T-helper 17 cell (primary cell): ENCODE results near the gene IPMK. TPM values are rescaled to one million over a fixed set of nuclear protein-coding genes. Genes with fewer than 3 reads are reported as not detected.
"Not testable (repeated sequence)": the region's sequence is repeated elsewhere in the genome, so short reads cannot be mapped to it uniquely, and the experiment has no call there.

Experiments
- ATAC-seq: fragments of 150-1000 bp; cut with Tn5 transposase; 2 replicates; pipeline ENCODE4 v1.10.0; 2021; ENCODE audit warnings: mild to moderate bottlenecking, moderate library complexity
- DNase-seq, 3 donors: peaks; one replicate each; pipeline versions ENCODE4 v3.0.0 to v3.0.0-alpha.2; 2020 to 2021
- H3K9me3 ChIP-seq: one replicate; pipeline ENCODE4 v1.7.0; 2013; ENCODE audit warnings: low read length, mild to moderate bottlenecking; ENCODE audit not compliant: control insufficient read depth, poor library complexity, severe bottlenecking
- H3K27ac Mint-ChIP-seq: one replicate; pipeline ENCODE4 v1.8.0; 2022; ENCODE audit warnings: mild to moderate bottlenecking, moderate library complexity, mixed read lengths
- H3K27me3 Mint-ChIP-seq: one replicate; pipeline ENCODE4 v1.8.0; 2022; ENCODE audit warnings: mixed read lengths
- H3K36me3 Mint-ChIP-seq: one replicate; pipeline ENCODE4 v1.8.0; 2022; ENCODE audit warnings: low read depth, mixed read lengths
- H3K4me1 Mint-ChIP-seq: one replicate; pipeline ENCODE4 v1.8.0; 2022; ENCODE audit warnings: mild to moderate bottlenecking, mixed read lengths
- H3K4me3 Mint-ChIP-seq: one replicate; pipeline ENCODE4 v1.8.0; 2022; ENCODE audit warnings: mild to moderate bottlenecking, moderate library complexity, mixed read lengths
- total RNA-seq, 4 donors: library from RNA in 2 of 4; stranded (reverse) in 2 of 4; gene quantifications; one replicate each; pipeline ENCODE4 v1.2.3 and lab custom pipeline; 2022 to 2026

IPMK gene
- total RNA-seq, 2 donors from 2014 or later = 3.5 to 3.8 TPM

- Mint-ChIP-seq H3K4me1 (peaks cover 30% of the 10 kb centered on the region), H3K27me3 (no peaks in the 10 kb centered on the region), H3K27ac (no peak overlapping the region), H3K36me3 (peaks cover 16% of the 10 kb centered on the region), H3K4me3 (no peak overlapping the region)
- no peaks in the 10 kb centered on the region for H3K9me3 ChIP-seq
- ATAC-seq = no peak
- DNase-seq = no peak
Observed at GRCh38 chr10:58237014-58237834, 30.5 kb downstream of the IPMK start.

- not testable (repeated sequence) for DNase-seq, ATAC-seq, H3K9me3 ChIP-seq, H3K4me3 Mint-ChIP-seq, H3K27me3 Mint-ChIP-seq, H3K27ac Mint-ChIP-seq
- H3K4me1 Mint-ChIP-seq = peaks cover 12% of the 10 kb centered on the region
- H3K36me3 Mint-ChIP-seq = peaks cover 18% of the 10 kb centered on the region
Observed at GRCh38 chr10:58229856-58230255, 37.8 kb downstream of the IPMK start.

GRCh38 chr10:58225654-58226053 lies 42.0 kb downstream of the IPMK start:
- ATAC-seq (no peak), DNase-seq (no peak)
- H3K27me3 Mint-ChIP-seq = no peaks in the 10 kb centered on the region

DNA sequence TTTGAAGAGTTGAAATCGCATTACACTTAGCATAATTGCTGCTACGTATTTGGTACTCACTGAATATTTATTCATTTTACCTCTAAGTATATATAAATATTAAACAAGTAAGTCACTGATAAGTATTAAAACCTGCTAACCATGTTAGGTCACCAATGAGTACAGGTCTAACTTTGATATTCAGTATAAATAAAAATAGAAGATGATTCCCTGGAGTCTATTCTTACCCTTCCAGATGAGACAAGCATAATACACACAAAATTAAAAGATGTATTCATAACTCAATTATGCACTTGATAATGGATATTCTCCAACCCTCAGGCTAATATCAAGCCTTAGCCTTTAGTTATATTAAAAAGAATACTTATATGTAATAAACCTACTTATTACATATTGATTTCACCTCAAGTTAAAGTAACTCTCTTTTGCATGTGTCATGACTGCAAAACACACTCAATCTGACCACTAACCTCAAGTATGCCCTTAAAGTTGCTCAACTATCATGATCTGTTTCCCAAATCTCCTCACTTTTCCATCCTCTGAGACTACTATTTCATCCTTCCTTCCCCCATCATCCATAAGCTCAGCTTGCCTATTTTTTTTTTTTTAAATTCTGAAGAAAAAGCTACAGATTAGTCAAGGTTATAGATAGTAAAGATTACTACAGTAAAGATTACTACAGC lies 46.8 kb downstream of the IPMK start:
- peaks cover 9% of the 10 kb centered on the region for H3K36me3 Mint-ChIP-seq
- no peaks in the 10 kb centered on the region for H3K9me3 ChIP-seq
- peaks cover 8% of the 10 kb centered on the region for H3K4me1 Mint-ChIP-seq
- no peaks in the 10 kb centered on the region for H3K27me3 Mint-ChIP-seq
- no peak for ATAC-seq
- no peak for DNase-seq
- H3K27ac Mint-ChIP-seq = no peak overlapping the region
- H3K4me3 Mint-ChIP-seq = no peak overlapping the region

More at GRCh38 chr10:58225654-58226053, 42.0 kb downstream of the IPMK start:
- H3K9me3 ChIP-seq = no peaks in the 10 kb centered on the region
- Mint-ChIP-seq H3K4me1 (peaks cover 7% of the 10 kb centered on the region), H3K36me3 (peaks cover 10% of the 10 kb centered on the region), H3K27ac (no peak overlapping the region), H3K4me3 (no peak overlapping the region)

- H3K36me3 Mint-ChIP-seq = peaks cover 6% of the 10 kb centered on the region
- H3K4me1 Mint-ChIP-seq = peaks cover 6% of the 10 kb centered on the region
- H3K9me3 ChIP-seq = no peaks in the 10 kb centered on the region
- H3K27me3 Mint-ChIP-seq = no peaks in the 10 kb centered on the region
- ATAC-seq = no peak
- no peak overlapping the region for H3K27ac Mint-ChIP-seq
- H3K4me3 Mint-ChIP-seq = no peak overlapping the region
- no peak for DNase-seq
Observed at GRCh38 chr10:58219875-58220274, 47.8 kb downstream of the IPMK start.

DNA sequence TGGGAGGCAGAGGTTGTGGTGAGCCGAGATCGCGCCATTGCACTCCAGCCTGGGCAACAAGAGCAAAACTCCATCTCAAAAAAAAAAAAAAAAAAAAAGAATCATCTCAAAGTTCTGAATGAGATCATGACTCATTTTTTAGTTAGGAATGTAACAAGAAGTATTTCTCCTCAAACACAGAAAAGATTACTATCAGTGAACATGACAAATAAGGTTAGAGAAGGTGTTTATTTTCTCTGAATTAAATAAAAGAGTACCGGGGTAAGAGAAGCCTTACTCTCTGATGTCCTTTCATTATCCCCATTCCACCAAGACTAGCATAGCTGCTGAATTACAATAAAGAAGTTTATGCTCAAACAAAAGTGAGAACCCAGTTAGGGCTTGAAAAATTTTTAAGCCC lies 50.1 kb downstream of the IPMK start:
- Mint-ChIP-seq H3K27ac (peak overlapping the region; percentile 60), H3K27me3 (no peaks in the 10 kb centered on the region), H3K4me1 (peaks cover 8% of the 10 kb centered on the region), H3K4me3 (no peak overlapping the region), H3K36me3 (peaks cover 18% of the 10 kb centered on the region)
- DNase-seq = no peak
- no peaks in the 10 kb centered on the region for H3K9me3 ChIP-seq
- ATAC-seq = no peak

DNA sequence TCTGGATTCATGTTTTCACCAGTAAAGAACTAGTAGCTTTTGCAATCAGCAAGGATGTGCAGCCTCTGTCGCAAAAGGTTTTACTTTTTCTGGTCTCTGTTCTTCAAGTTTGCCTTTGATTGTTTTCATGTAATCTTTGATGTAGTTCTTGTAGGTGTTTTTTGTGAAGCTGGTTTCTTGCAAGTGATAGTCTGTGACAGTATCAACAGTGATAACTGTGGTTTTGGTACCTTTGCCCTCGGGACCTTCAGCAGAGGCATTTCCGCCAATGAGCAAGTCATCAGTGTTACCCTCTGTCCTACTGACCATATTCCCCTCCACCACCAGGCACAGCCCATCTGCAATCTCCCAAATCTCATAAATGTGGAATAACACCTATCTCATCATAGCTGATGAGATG lies 55.1 kb downstream of the IPMK start:
- Mint-ChIP-seq H3K4me3 (no peak overlapping the region), H3K4me1 (peaks cover 4% of the 10 kb centered on the region), H3K27me3 (no peaks in the 10 kb centered on the region), H3K27ac (no peak overlapping the region), H3K36me3 (peaks cover 18% of the 10 kb centered on the region)
- H3K9me3 ChIP-seq = no peaks in the 10 kb centered on the region
- no peak for DNase-seq
- ATAC-seq = no peak

DNA sequence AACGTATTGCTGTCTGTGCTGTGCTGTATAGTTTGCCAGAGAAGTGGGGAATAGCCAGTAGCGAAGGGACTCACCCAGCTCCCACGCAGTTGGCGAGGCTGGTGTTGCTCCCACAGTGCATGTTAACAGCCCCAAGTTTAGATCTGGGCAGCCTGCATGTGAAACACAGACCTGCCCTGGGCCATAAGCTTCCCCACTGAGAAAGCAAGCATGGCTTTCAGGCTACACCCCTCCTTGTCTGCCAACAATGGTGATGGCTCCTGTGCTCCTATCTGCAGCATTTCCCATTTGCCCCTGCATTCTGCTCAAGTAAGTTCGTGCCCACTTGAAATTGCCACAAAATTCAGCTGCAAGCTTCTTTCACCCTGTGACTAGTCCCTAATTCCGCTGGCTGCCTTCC lies 57.5 kb downstream of the IPMK start:
- Mint-ChIP-seq H3K4me3 (no peak overlapping the region), H3K4me1 (peaks cover 7% of the 10 kb centered on the region), H3K36me3 (peaks cover 19% of the 10 kb centered on the region), H3K27me3 (no peaks in the 10 kb centered on the region), H3K27ac (no peak overlapping the region)
- H3K9me3 ChIP-seq = no peaks in the 10 kb centered on the region
- DNase-seq (no peak), ATAC-seq (no peak)

DNA sequence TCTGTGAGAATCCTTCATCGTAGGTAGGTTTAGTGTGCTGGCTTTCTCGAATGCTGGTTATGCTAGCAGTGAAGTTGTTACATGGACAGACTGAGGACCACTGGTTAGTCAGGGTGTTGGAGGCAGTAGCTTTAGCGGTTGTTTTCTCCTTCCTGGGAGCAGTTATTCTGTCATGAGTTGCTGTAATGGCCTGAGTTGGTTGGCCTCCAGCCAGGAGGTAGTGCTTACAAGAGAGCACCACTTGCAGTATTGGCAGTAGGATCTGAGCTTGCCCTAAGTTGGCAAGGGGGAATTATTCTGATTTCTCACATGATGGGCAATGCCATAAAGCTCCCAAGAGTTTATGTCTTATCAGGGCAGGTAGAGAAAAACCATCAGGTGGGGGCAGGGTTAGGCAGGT lies 58.0 kb downstream of the IPMK start:
- peaks cover 16% of the 10 kb centered on the region for H3K36me3 Mint-ChIP-seq
- no peak overlapping the region for H3K27ac Mint-ChIP-seq
- no peaks in the 10 kb centered on the region for H3K9me3 ChIP-seq
- ATAC-seq (no peak), DNase-seq (no peak)
- H3K27me3 Mint-ChIP-seq = no peaks in the 10 kb centered on the region
- H3K4me1 Mint-ChIP-seq = peaks cover 7% of the 10 kb centered on the region
- no peak overlapping the region for H3K4me3 Mint-ChIP-seq

DNA sequence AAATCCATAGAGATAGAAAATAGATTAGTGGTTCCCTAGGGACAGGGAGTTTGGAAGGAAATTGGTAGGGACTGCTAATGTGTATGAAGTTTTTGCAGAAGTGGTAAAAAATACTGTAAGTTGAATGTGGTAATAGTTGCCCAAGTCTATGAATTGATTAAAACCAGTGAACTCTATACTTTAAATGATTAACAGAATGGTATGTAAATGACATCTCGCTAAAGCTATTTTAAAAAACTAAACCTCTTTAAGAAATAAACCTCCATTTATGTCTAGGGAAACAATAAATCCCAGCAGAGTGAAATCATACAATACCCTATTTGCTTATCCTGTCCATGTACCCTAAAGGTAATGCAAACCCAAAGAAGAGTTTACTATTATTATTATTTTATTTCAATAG lies 61.4 kb downstream of the IPMK start:
- H3K4me1 Mint-ChIP-seq = peaks cover 6% of the 10 kb centered on the region
- no peak for DNase-seq
- no peak overlapping the region for H3K27ac Mint-ChIP-seq
- peaks cover 6% of the 10 kb centered on the region for H3K36me3 Mint-ChIP-seq
- no peak overlapping the region for H3K4me3 Mint-ChIP-seq
- no peak for ATAC-seq
- H3K27me3 Mint-ChIP-seq = no peaks in the 10 kb centered on the region
- no peaks in the 10 kb centered on the region for H3K9me3 ChIP-seq

- Mint-ChIP-seq H3K4me1 (peaks cover 4% of the 10 kb centered on the region), H3K27me3 (no peaks in the 10 kb centered on the region), H3K27ac (no peak overlapping the region), H3K36me3 (peaks cover 4% of the 10 kb centered on the region), H3K4me3 (no peak overlapping the region)
- H3K9me3 ChIP-seq = no peaks in the 10 kb centered on the region
- no peak for ATAC-seq
- no peak for DNase-seq
Observed at GRCh38 chr10:58201704-58202103, 66.0 kb downstream of the IPMK start.

GRCh38 chr10:58189269-58189668 lies 78.4 kb downstream of the IPMK start:
- Mint-ChIP-seq H3K27ac (no peak overlapping the region), H3K27me3 (peaks cover 2% of the 10 kb centered on the region), H3K36me3 (no peaks in the 10 kb centered on the region), H3K4me3 (no peak overlapping the region), H3K4me1 (peaks cover 4% of the 10 kb centered on the region)
- ATAC-seq (no peak), DNase-seq (no peak)
- no peaks in the 10 kb centered on the region for H3K9me3 ChIP-seq

DNA sequence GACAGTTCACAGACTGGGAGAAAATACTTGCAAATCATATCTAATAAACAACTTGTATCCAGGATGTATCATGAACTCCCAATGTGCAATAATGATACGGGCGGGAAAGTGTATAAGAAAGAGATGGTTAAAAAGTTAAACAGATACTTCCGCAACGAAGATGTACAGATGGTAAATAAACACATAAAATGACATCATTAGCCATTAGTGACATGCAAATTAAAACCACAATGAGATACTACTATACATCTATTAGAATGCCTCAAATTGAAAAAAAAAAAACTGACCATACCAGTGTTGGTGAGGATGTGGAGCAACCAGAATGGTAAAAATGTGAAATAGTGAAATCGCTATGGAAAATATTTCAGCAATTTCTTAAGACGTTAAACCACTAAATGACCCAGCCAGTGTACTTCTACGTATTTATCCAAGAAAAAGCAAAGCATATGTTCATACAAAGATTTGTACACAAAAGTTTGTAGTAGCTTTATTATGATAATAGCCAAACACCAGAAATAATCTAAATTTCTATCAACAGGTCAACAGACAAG lies 83.5 kb downstream of the IPMK start:
- Mint-ChIP-seq H3K4me3 (no peak overlapping the region), H3K36me3 (no peaks in the 10 kb centered on the region)

More for the DNA sequence above, 83.5 kb downstream of the IPMK start:
- peaks cover 16% of the 10 kb centered on the region for H3K27me3 Mint-ChIP-seq
- H3K9me3 ChIP-seq = no peaks in the 10 kb centered on the region
- no peak overlapping the region for H3K27ac Mint-ChIP-seq
- ATAC-seq (no peak), DNase-seq (no peak)
- peaks cover 7% of the 10 kb centered on the region for H3K4me1 Mint-ChIP-seq
